SIG-M5 treated with dmso at 0.1 percent for 504 hours (cell line): Measurements from ENCODE around the gene PATZ1.
A peak's percentile ranks its signal among the peaks of the same experiment; 100 is the strongest.
"Not testable (repeated sequence)": the region's sequence is repeated elsewhere in the genome, so short reads cannot be mapped to it uniquely, and the experiment has no call there.

ENCODE experiments used
- DNase-seq: peaks from one replicate; lab custom pipeline; 2025; ENCODE audit not compliant: unreplicated experiment; lab: John Stamatoyannopoulos, UW

PATZ1 gene

DNA sequence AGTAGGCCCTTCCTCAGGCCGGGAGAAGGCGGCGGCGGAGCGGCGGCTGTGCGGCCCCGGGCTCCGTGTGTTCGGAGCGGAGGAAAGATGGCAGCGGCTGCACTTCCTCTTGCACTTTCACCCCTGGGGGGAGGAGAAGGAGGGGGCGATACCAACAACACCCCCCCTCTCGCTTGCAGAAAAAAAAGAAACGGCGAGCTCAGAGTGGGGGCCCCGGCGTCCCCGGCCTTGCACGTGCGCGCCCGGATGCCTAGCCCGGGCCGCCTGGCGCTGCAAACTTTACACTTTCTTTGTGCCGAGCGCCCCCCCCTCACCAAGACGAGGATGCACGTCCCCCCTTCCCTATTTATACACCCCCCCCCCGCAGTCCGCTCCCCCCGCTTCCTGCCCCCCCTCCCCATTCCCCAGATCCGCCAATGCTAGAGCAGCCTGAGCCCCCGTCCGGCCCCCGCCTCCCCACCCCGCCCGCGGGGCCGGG lies at the start of gene PATZ1:
Gene PATZ1, minus strand, starts transcription at position 92 of the 478 bp plus-strand sequence. CDS start 744 bp downstream, outside the sequence.
- DNase-seq: peak; percentile 84

DNA sequence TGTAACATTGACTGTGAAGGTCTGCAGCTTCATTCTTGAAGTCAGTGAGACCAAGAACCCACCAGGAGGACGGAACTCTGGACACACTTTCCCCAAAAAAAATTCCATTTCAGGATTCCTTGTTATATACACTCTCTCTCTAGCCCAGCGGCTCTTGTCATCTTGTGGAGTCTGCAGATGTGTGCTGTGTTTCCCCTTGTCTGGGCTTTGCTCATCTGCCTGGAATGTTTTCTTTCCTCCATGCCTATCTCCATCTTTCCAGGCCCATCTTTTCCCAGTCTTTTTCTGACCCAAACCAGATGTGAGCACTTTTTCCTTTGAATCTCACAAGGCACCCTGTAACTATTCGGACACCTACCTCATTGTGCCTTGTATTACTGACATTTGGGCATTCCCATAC lies 48.2 kb upstream of the PATZ1 start:
- DNase-seq: no peak

DNA sequence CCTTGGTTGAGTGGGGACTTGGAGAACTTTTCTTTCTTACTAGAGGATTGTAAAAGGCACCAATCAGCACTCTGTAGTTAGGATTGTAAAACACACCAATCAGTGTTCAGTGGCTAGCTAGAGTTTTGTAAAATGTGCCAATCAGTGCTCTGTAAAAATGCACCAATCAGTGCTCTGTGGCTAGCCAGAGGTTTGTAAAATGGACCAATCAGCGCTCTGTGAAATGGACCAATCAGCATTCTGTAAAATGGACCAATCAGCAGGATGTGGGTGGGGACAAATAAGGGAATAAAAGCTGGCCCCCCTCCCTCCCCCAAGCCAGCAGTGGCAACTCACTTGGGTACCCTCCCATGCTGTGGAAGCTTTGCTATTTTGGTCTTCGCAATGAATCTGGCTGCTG lies 47.7 kb upstream of the PATZ1 start:
- DNase-seq: no peak

DNA sequence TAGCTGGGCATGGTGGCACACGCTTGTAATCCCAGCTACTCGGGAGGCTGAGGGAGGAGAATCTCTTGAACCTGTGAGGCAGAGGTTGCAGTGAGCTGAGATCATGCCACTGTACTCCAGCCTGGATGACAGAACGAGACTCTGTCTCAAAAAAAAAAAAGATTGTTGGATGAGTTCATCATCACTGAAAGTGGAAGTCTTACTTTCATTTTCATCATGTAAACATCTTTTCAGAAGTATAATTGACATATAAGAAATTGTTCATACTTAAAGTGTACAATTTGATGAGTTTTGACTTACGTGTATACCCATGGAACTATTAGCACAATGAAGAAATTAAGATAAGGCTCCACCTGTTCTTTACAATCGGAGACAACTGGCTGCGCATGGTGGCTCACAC lies 32.5 kb upstream of the PATZ1 start:
- not testable (repeated sequence) for DNase-seq

GRCh38 chr22:31378123-31378522 lies 32.0 kb upstream of the PATZ1 start:
- no peak for DNase-seq

- no peak for DNase-seq
Observed at GRCh38 chr22:31377612-31378011, 31.5 kb upstream of the PATZ1 start.

GRCh38 chr22:31367426-31367825 lies 21.3 kb upstream of the PATZ1 start:
- no peak for DNase-seq

DNA sequence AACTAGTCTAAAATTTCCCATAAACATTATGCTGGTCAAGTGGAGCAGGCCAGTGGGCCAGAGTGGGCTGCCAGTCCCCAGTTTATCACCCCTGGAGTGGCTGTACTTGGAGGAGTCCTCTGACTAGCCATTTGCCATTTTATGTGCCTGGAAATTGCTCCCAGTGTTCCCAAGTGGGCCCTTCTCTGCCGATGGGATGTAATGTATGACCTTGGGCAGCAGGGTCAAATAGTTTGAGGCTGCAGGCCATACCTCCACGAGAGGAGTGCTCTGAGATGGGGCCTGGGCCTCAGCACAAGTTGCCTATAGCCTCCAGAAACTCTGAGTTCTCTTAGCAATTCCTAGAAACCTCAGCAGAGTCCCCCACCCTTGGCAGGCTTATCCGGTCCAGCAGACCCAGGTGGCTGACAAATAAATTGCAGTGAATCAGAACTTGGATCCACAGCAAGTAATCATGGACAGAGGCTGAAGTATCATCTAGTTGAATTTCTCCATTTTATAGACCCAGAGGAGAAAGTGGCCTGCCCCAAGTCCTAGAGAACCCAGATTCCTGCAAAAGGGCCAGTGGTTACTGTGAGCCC lies 17.8 kb upstream of the PATZ1 start:
- DNase-seq: no peak

GRCh38 chr22:31361743-31362142 lies 15.6 kb upstream of the PATZ1 start:
- no peak for DNase-seq

DNA sequence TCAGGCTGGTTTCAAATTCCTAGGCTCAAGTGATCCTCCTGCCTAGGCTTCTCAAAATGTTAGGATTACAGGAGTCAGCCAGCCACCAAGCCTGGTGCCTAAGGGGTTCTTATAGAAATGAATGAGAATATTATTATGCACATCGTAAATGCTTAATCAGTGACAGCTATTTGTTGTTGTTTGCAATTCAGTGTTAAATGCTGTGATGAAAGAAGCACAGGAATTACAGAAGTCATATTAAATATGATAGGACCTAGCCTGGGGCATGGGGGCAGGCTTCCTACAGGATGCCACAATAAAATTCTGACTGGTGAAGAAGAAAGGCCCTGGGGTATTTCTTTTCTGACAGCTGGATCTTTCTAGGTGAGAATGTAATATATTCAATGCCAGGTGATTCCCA lies 13.9 kb upstream of the PATZ1 start:
- no peak for DNase-seq

- DNase-seq: no peak
Observed at GRCh38 chr22:31354515-31354914, 8.4 kb upstream of the PATZ1 start.

DNA sequence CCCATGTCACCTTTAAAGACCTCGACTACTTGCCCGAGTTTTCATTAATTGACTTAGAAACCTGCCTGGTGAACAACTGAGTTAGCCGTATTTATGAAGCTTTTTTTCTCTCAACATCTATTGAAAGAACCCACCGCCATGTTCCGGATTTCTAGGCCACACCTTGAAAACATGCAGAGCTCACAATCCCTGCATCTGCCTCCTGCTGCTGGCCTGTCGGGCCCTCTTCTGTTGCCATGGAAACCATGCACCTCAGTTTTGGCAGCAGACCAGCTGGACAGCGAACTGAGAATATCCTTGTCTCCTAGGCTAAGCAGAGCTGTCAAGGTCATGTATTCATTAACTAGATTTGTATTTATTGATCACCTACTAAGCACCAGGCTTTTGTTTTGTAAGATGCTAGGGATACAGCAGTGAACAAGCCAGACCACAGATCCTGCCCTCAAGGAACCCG lies 4.3 kb upstream of the PATZ1 start:
- DNase-seq: no peak

DNA sequence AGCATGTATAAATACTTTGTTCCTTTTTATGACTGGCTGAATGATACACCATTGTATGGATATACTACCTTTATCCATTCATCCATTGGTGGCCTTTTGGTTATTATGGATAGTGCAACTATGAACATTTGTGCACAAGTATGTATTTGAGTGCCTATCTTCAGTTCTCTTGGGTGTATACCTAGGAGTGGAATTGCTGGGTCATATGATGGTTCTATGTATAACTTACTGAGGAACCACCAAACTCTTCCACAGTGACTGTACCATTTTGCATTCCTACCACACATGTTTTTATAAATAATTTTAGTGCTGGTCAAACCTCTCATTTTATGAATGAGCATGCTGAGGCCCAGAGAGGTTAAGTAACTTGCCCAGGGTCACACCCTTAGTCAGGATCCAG lies 3.8 kb upstream of the PATZ1 start:
- DNase-seq: no peak

GRCh38 chr22:31348766-31349165 lies 2.6 kb upstream of the PATZ1 start:
- no peak for DNase-seq

- DNase-seq: not testable (repeated sequence)
Observed at GRCh38 chr22:31348009-31348337, 1.8 kb upstream of the PATZ1 start.

DNA sequence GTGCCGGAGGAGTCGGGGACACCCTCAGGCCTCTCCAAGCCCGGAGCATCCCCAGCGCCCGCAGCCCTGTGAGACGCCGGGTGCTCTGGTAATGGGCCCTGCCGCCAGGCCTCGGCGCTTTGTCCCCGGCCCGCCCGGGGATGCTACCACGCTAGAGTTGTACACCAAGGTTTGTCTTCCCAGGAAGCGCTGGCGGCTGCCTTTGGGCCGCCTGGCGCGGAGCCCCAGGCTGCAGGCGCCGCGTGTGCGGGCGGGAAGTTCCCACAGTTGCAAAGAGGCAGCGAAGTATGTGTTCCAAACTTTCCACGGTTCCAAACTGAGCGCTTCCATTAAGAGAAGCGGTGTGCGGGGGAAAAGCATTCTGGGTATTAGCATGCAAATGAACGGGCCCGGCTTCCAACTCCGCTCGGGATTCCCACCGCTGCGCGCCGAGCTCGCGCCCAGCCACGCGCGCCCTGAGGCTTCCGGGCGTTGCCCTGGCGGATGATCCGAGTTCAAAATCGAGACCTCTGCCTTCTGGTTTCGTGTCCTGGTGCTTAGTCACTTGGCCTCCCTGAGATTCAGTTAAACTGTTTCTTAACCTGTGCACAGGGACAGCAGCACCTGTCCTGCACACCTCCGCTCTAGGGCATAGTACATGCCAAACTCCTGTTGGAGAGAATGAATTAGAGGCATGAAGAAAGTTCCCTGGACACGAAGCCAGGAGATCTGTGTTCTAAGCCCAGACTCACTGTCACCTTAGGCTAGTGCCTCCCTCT lies 1.3 kb upstream of the PATZ1 start:
- DNase-seq: peak; percentile 61

GRCh38 chr22:31346733-31347250 lies 646 bp upstream of the PATZ1 start:
- peak; percentile 52 for DNase-seq

GRCh38 chr22:31345331-31346254 lies 553 bp downstream of the PATZ1 start:
- peak; percentile 67 for DNase-seq

- DNase-seq: peak; percentile 34
Observed at GRCh38 chr22:31344578-31345330, 1.4 kb downstream of the PATZ1 start.

DNA sequence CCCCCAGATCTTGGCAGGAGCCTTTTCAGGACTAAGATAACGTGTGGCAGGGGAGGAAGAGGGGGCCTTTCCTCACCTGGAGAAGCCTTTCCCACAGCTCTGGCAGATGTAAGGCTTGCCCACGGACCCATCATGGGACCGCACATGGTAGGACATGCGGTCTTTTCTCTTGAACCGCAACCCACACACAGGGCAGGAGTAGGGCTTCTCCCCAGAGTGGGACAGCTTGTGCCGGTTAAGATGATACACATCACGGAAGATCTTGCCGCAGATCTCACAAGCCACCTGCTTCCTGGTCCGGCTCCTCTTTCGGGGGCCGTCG lies 1.9 kb downstream of the PATZ1 start:
- no peak for DNase-seq
